PC-9 (cell line): Measurements from ENCODE around the gene MXRA7. TPM values are rescaled to one million over a fixed set of nuclear protein-coding genes. Genes with fewer than 3 reads are reported as not detected.

Source experiments
- BruUV-seq: library from RNA; stranded (reverse); fragments of 400-500 nt; replicated peaks from 2 replicates; lab custom pipeline; 2021; lab: Mats Ljungman, UMichigan
- CTCF ChIA-PET: fragments of 300-600 bp; sonication (Branson Sonifier 250); formaldehyde crosslinking; loops from one replicate; lab custom pipeline; 2022; ENCODE audit warnings: antibody characterized with exemption; lab: Charles Lee
- POLR2A ChIA-PET: fragments of 300-600 bp; sonication (Branson Sonifier 250); formaldehyde crosslinking; loops from one replicate; lab custom pipeline; 2022; ENCODE audit warnings: antibody characterized with exemption; ENCODE audit not compliant: unreplicated experiment; lab: Charles Lee
- DNase-seq, 2 experiments: peaks; one replicate each; pipeline versions ENCODE4 v3.0.0 to v3.0.0-alpha.2; 2015 to 2022; ENCODE audit warnings: mixed read lengths in 1 of 2
- H2AFZ ChIP-seq: fragments of 200-600 bp; sonication (generic); 2 replicates; pipeline ENCODE4 v1.8.1; 2017; ENCODE audit warnings: antibody characterized with exemption
- H3F3A ChIP-seq: fragments of 200-600 bp; sonication (generic); 2 replicates; pipeline ENCODE4 v1.8.1; 2017; ENCODE audit warnings: antibody characterized with exemption, mild to moderate bottlenecking, low read depth; ENCODE audit not compliant: insufficient read depth
- H3K27ac ChIP-seq: fragments of 200-600 bp; sonication (generic); 2 replicates; pipeline ENCODE4 v1.6.1; 2016; ENCODE audit warnings: mixed run types
- H3K27me3 ChIP-seq: fragments of 200-600 bp; sonication (generic); 2 replicates; pipeline ENCODE4 v1.6.1; 2016; ENCODE audit warnings: low read depth, mixed run types; ENCODE audit not compliant: insufficient read depth
- H3K36me3 ChIP-seq: fragments of 200-600 bp; sonication (generic); 2 replicates; pipeline ENCODE4 v1.6.1; 2016; ENCODE audit warnings: low read depth, mixed run types
- H3K4me1 ChIP-seq: fragments of 200-600 bp; sonication (generic); replicated peaks from 2 replicates; pipeline ENCODE4 v1.6.1; 2016; ENCODE audit warnings: mixed run types; ENCODE audit not compliant: insufficient read depth
- H3K4me2 ChIP-seq: fragments of 200-600 bp; sonication (generic); 2 replicates; pipeline ENCODE4 v1.6.1; 2017; ENCODE audit warnings: mixed run types
- H3K4me3 ChIP-seq: fragments of 200-600 bp; sonication (generic); 2 replicates; pipeline ENCODE4 v1.6.1; 2016; ENCODE audit warnings: mixed run types
- H3K79me2 ChIP-seq: fragments of 200-600 bp; sonication (generic); 2 replicates; pipeline ENCODE4 v1.6.1; 2017; ENCODE audit warnings: low read depth, mixed run types
- H3K9me2 ChIP-seq: fragments of 200-600 bp; sonication (generic); 2 replicates; pipeline ENCODE4 v1.8.1; 2017; ENCODE audit warnings: mild to moderate bottlenecking; ENCODE audit not compliant: insufficient read depth
- H3K9me3 ChIP-seq: fragments of 200-600 bp; sonication (generic); 2 replicates; pipeline ENCODE4 v1.8.1; 2016; ENCODE audit warnings: low read depth; ENCODE audit not compliant: insufficient read depth
- H4K20me1 ChIP-seq: fragments of 200-600 bp; sonication (generic); 2 replicates; pipeline ENCODE4 v1.8.1; 2017; ENCODE audit not compliant: insufficient read depth
- CTCF ChIP-seq: fragments of 200-600 bp; sonication (generic); conservative IDR thresholded peaks from 2 replicates; pipeline ENCODE4 v1.6.1; 2017; ENCODE audit warnings: mixed run types, antibody characterized with exemption, mild to moderate bottlenecking, moderate library complexity
- EZH2 ChIP-seq: fragments of 200-600 bp; sonication (generic); IDR thresholded peaks from 2 replicates; pipeline ENCODE4 v1.8.0; 2017; ENCODE audit warnings: antibody characterized with exemption, low read depth
- intact Hi-C: fragments of 100-400 bp; cut with micrococcal nuclease; formaldehyde crosslinking; loops from one replicate; pipeline ENCODE4 v1.10.0; 2022; ENCODE audit not compliant: unreplicated experiment
- total RNA-seq: library from RNA; stranded (reverse); gene quantifications from 2 replicates; pipeline ENCODE4 v1.2.3, GENCODE V29; 2021

MXRA7 gene
- total RNA-seq, 1 experiment from 2014 or later = 5.5 TPM

GRCh38 chr17:76659928-76660655 lies 50.7 kb downstream of the MXRA7 start:
- H2AFZ ChIP-seq = no peak overlapping the region
- POLR2A ChIA-PET = interaction anchor here (0.7 kb wide), 2 partner anchors 11 to 130 kb away, joined by 8 to 21 read pairs; no protein-coding TSS in a partner anchor

DNA sequence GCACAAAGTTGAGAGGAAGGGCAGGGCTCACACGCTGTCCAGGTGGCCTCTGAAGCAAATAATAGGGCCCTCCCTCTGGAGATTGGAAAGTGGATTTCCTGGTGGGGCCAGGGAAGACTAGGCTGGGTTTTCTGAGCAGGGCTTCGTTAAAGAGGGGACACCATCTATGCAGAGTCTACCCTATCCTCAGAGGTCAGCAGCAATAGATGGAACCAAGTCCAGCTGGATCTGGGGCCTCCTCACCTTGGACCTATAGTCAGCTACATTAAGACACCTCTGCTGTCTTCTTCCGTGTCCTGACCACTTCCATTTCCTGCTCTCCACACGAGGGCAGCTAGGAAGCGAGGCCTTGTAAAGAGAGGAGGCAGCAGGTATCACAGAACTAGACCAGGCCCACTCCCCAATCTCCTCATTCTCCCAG lies 52.5 kb downstream of the MXRA7 start:
- Histone ChIP-seq H3K9me3 (no peaks in the 10 kb centered on the region), H3F3A (peaks cover 25% of the 10 kb centered on the region), H2AFZ (no peak overlapping the region), H3K27ac (no peak overlapping the region), H3K36me3 (no peaks in the 10 kb centered on the region), H3K9me2 (no peaks in the 10 kb centered on the region), H3K4me1 (peaks cover 25% of the 10 kb centered on the region), H3K4me3 (no peak overlapping the region), H3K27me3 (no peaks in the 10 kb centered on the region), H3K79me2 (no peaks in the 10 kb centered on the region), H3K4me2 (no peak overlapping the region), H4K20me1 (no peaks in the 10 kb centered on the region)
- intact Hi-C loops = no loop called here
- ChIA-PET CTCF (no interaction called here), POLR2A (no interaction called here)
- no TSS peak for BruUV-seq
- TF ChIP-seq EZH2 = no peak
- TF ChIP-seq CTCF = no peak
- DNase-seq = no peak

More at GRCh38 chr17:76659928-76660655, 50.7 kb downstream of the MXRA7 start:
- H3K27ac ChIP-seq = peak overlapping the region; percentile 54
- H3K79me2 ChIP-seq = no peaks in the 10 kb centered on the region
- intact Hi-C loops = no loop called here
- H3K36me3 ChIP-seq = no peaks in the 10 kb centered on the region
- H3F3A ChIP-seq = peaks cover 25% of the 10 kb centered on the region
- CTCF ChIA-PET = no interaction called here
- no peaks in the 10 kb centered on the region for H3K9me2 ChIP-seq
- H3K27me3 ChIP-seq = no peaks in the 10 kb centered on the region
- H3K4me1 ChIP-seq = peaks cover 25% of the 10 kb centered on the region
- DNase-seq = peak; percentile 55 to 72
- no peak for TF ChIP-seq CTCF
- TF ChIP-seq EZH2 = no peak
- peak overlapping the region; percentile 70 for H3K4me2 ChIP-seq
- BruUV-seq = no TSS peak
- H4K20me1 ChIP-seq = no peaks in the 10 kb centered on the region
- no peak overlapping the region; the same call in 1 of the 2 replicates for H3K4me3 ChIP-seq
- H3K9me3 ChIP-seq = no peaks in the 10 kb centered on the region

GRCh38 chr17:76657505-76658241 lies 53.1 kb downstream of the MXRA7 start:
- Histone ChIP-seq H3K79me2 (no peaks in the 10 kb centered on the region), H4K20me1 (no peaks in the 10 kb centered on the region), H3K9me3 (no peaks in the 10 kb centered on the region), H3K27ac (no peak overlapping the region), H3K9me2 (no peaks in the 10 kb centered on the region), H3F3A (peaks cover 25% of the 10 kb centered on the region), H3K4me1 (peaks cover 25% of the 10 kb centered on the region), H3K4me3 (no peak overlapping the region), H2AFZ (no peak overlapping the region), H3K36me3 (no peaks in the 10 kb centered on the region), H3K4me2 (no peak overlapping the region), H3K27me3 (no peaks in the 10 kb centered on the region)
- TF ChIP-seq EZH2 = no peak
- no peak for TF ChIP-seq CTCF
- DNase-seq = no peak
- intact Hi-C loops = no loop called here
- BruUV-seq = no TSS peak
- POLR2A ChIA-PET = no interaction called here
- CTCF ChIA-PET = no interaction called here
